ENCODE results near the gene CDC42BPA.
"Not testable (repeated sequence)": the region's sequence is repeated elsewhere in the genome, so short reads cannot be mapped to it uniquely, and the experiment has no call there.

The CDC42BPA gene

GRCh38 chr1:227125929-227126545, 192.3 kb downstream of the CDC42BPA start:
- no peak for DNase-seq

- no peak for DNase-seq
Measured at GRCh38 chr1:227124473-227124872, 193.8 kb downstream of the CDC42BPA start.

GRCh38 chr1:227120826-227121225, 197.5 kb downstream of the CDC42BPA start:
- no peak for DNase-seq

GRCh38 chr1:227112538-227112937, 205.8 kb downstream of the CDC42BPA start:
- DNase-seq, result no peak

GRCh38 chr1:227111782-227112181, 206.5 kb downstream of the CDC42BPA start:
- DNase-seq, result no peak

GRCh38 chr1:227105291-227105690, 213.0 kb downstream of the CDC42BPA start:
- DNase-seq, result not testable (repeated sequence)

- no peak for DNase-seq
Measured at GRCh38 chr1:227102056-227102455, 216.2 kb downstream of the CDC42BPA start.

GRCh38 chr1:227094249-227094966, 223.9 kb downstream of the CDC42BPA start:
- DNase-seq, result no peak

GRCh38 chr1:227093309-227093708, 225.0 kb downstream of the CDC42BPA start:
- no peak for DNase-seq

- DNase-seq, result no peak
Measured at GRCh38 chr1:227092069-227092468, 226.2 kb downstream of the CDC42BPA start.

GRCh38 chr1:227086636-227087035, 231.7 kb downstream of the CDC42BPA start:
- DNase-seq, result no peak

- no peak for DNase-seq
Measured at GRCh38 chr1:227082999-227083746, 235.1 kb downstream of the CDC42BPA start.

GRCh38 chr1:227077783-227078182, 240.5 kb downstream of the CDC42BPA start:
- no peak for DNase-seq

- no peak for DNase-seq
Measured at GRCh38 chr1:227073786-227074185, 244.5 kb downstream of the CDC42BPA start.

- DNase-seq, result no peak
Measured at GRCh38 chr1:227072991-227073390, 245.3 kb downstream of the CDC42BPA start.

GRCh38 chr1:227071895-227072587, 246.3 kb downstream of the CDC42BPA start:
- DNase-seq, result no peak

GRCh38 chr1:227070638-227071285, 247.5 kb downstream of the CDC42BPA start:
- DNase-seq, result no peak

- no peak for DNase-seq
Measured at GRCh38 chr1:227069490-227069889, 248.8 kb downstream of the CDC42BPA start.

GRCh38 chr1:227068883-227069282, 249.4 kb downstream of the CDC42BPA start:
- DNase-seq, result no peak

GRCh38 chr1:227066999-227067398, 251.3 kb downstream of the CDC42BPA start:
- no peak for DNase-seq

GRCh38 chr1:227065311-227065710, 253.0 kb downstream of the CDC42BPA start:
- no peak for DNase-seq

GRCh38 chr1:227062306-227062705, 256.0 kb downstream of the CDC42BPA start:
- no peak for DNase-seq

- DNase-seq, result no peak
Measured at GRCh38 chr1:227059076-227059475, 259.2 kb downstream of the CDC42BPA start.
